HG02970 (cell line): Measurements from ENCODE around the gene BNIP5.
"Not testable (repeated sequence)": the region's sequence is repeated elsewhere in the genome, so short reads cannot be mapped to it uniquely, and the experiment has no call there.

Source experiments
- ATAC-seq: cut with Tn5 transposase; IDR thresholded peaks from one replicate; pipeline ENCODE4 v1.9.1; 2021; ENCODE audit warnings: mild to moderate bottlenecking, moderate library complexity, moderate number of reproducible peaks; ENCODE audit not compliant: unreplicated experiment, low FRiP score

Gene BNIP5

GRCh38 chr6:36367743-36368142 lies 31.1 kb upstream of the BNIP5 start:
- no peak for ATAC-seq

- ATAC-seq: no peak
Observed at GRCh38 chr6:36364669-36365479, 28.2 kb upstream of the BNIP5 start.

GRCh38 chr6:36364061-36364635 lies 27.5 kb upstream of the BNIP5 start:
- not testable (repeated sequence) for ATAC-seq

GRCh38 chr6:36363371-36363752 lies 26.7 kb upstream of the BNIP5 start:
- not testable (repeated sequence) for ATAC-seq

GRCh38 chr6:36362551-36363370 lies 26.1 kb upstream of the BNIP5 start:
- ATAC-seq: no peak

GRCh38 chr6:36361071-36361470 lies 24.4 kb upstream of the BNIP5 start:
- no peak for ATAC-seq

- no peak for ATAC-seq
Observed at GRCh38 chr6:36360241-36361054, 23.8 kb upstream of the BNIP5 start.

GRCh38 chr6:36358226-36358915 lies 21.7 kb upstream of the BNIP5 start:
- ATAC-seq: no peak

- ATAC-seq: no peak
Observed at GRCh38 chr6:36357872-36358225, 21.2 kb upstream of the BNIP5 start.

- no peak for ATAC-seq
Observed at GRCh38 chr6:36355819-36356218, 19.1 kb upstream of the BNIP5 start.

- no peak for ATAC-seq
Observed at GRCh38 chr6:36353411-36353915, 16.8 kb upstream of the BNIP5 start.

- no peak for ATAC-seq
Observed at GRCh38 chr6:36352477-36353157, 15.9 kb upstream of the BNIP5 start.

GRCh38 chr6:36350681-36351571 lies 14.2 kb upstream of the BNIP5 start:
- ATAC-seq: no peak

GRCh38 chr6:36350082-36350481 lies 13.4 kb upstream of the BNIP5 start:
- no peak for ATAC-seq

- ATAC-seq: no peak
Observed at GRCh38 chr6:36349240-36349639, 12.6 kb upstream of the BNIP5 start.

- ATAC-seq: no peak
Observed at GRCh38 chr6:36347621-36348020, 10.9 kb upstream of the BNIP5 start.

- ATAC-seq: no peak
Observed at GRCh38 chr6:36346486-36347273, 10.0 kb upstream of the BNIP5 start.
